Transverse colon (tissue), 4 donors: ENCODE results near the gene DNAJB4. TPM values are rescaled to one million over a fixed set of nuclear protein-coding genes. Genes with fewer than 3 reads are reported as not detected.
"Not testable (repeated sequence)": the region's sequence is repeated elsewhere in the genome, so short reads cannot be mapped to it uniquely, and the experiment has no call there.

ENCODE experiments used
- DNase-seq: peaks from one replicate; pipeline ENCODE4 v3.0.0-alpha.2; 2019
- H3K27ac ChIP-seq, 4 donors: fragments of 200-600 bp; sonication (generic); 2 replicates each; pipeline ENCODE4 v1.5.1; 2016 to 2018; ENCODE audit warnings: inconsistent platforms in 4 of 4
- H3K27me3 ChIP-seq: fragments of 200-600 bp; sonication (generic); 2 replicates; pipeline ENCODE4 v1.5.1; 2017; ENCODE audit warnings: inconsistent platforms
- H3K36me3 ChIP-seq, 4 donors: fragments of 200-600 bp; sonication (generic); 2 replicates each; pipeline ENCODE4 v1.5.1; 2017 to 2019; ENCODE audit warnings: inconsistent platforms in 4 of 4
- H3K4me1 ChIP-seq, 4 donors: fragments of 200-600 bp; sonication (generic); 2 replicates each; pipeline ENCODE4 v1.5.1; 2017 to 2020; ENCODE audit warnings: inconsistent platforms in 4 of 4
- H3K4me3 ChIP-seq, 4 donors: fragments of 200-600 bp; sonication (generic); 1 replicate in 1 of 4; 2 replicates in 3 of 4; pipeline versions ENCODE4 v1.5.1 to v1.6.1; 2017 to 2019; ENCODE audit warnings: inconsistent platforms in 4 of 4
- H3K9me3 ChIP-seq, 2 donors: fragments of 200-600 bp; sonication (generic); 2 replicates each; pipeline ENCODE4 v1.5.1; 2017 to 2019; ENCODE audit warnings: inconsistent platforms in 2 of 2
- EP300 ChIP-seq: sonication (generic); formaldehyde crosslinking; IDR thresholded peaks from one replicate; pipeline ENCODE4 v1.6.1; 2017; ENCODE audit warnings: antibody characterized with exemption, low read depth
- POLR2A ChIP-seq: fragments of 450-650 bp; IDR thresholded peaks from one replicate; pipeline ENCODE4 v1.6.1; 2016; ENCODE audit warnings: antibody characterized with exemption, mild to moderate bottlenecking, moderate library complexity
- POLR2AphosphoS5 ChIP-seq, 3 donors: sonication (generic); formaldehyde crosslinking; IDR thresholded peaks; one replicate each; pipeline ENCODE4 v1.6.1; 2016; ENCODE audit warnings: antibody characterized with exemption in 3 of 3
- WGBS, 2 donors: methylation state at CpG; one replicate each; pipeline ENCODE4 v1.1.5; 2018; ENCODE audit warnings: low coverage in 1 of 2; 5-methylcytosine and 5-hydroxymethylcytosine counted together
- in situ Hi-C, 4 donors: fragments of 200-750 bp; cut with MboI; loops; one replicate each; pipeline versions ENCODE4 v1.15.0 to v1.15.1; 2017; ENCODE audit warnings: low sequenced_read_pairs in 3 of 4, low pct_ligation_motif_present in 1 of 4, low pct_unique_long_range_greater_than_20kb in 1 of 4
- intact Hi-C: fragments of 100-400 bp; cut with DNase I; formaldehyde crosslinking; loops from one replicate; pipeline ENCODE4 v1.15.1; 2023; ENCODE audit warnings: low total_unique reads
- small RNA-seq, 4 donors: library from RNA; depleted of rRNA; stranded (forward); fragments of <200 nt; gene quantifications; one replicate each; pipeline ENCODE3, GENCODE V24; 2016
- total RNA-seq, 4 donors: library from RNA; depleted of rRNA; stranded (reverse); fragments of >200 nt; gene quantifications; one replicate each; pipeline ENCODE4 v1.1.0, GENCODE V29; 2016
- TF ChIP-seq, protein P1 (sequence below), 5 experiments: fragments of 200-600 bp in 3 of 5; fragments of 450-650 bp in 2 of 5; sonication (generic) in 3 of 5; IDR thresholded peaks; 1 replicate in 2 of 5; 2 replicates in 3 of 5; pipeline ENCODE4 v1.5.1; 2016 to 2017; ENCODE audit warnings: antibody characterized with exemption in 5 of 5, inconsistent platforms in 3 of 5, mild to moderate bottlenecking in 2 of 5, moderate library complexity in 1 of 5

DNAJB4 gene
- total RNA-seq, 4 donors from 2014 or later = 4.0 to 30.2 (median 16.9) TPM

DNA sequence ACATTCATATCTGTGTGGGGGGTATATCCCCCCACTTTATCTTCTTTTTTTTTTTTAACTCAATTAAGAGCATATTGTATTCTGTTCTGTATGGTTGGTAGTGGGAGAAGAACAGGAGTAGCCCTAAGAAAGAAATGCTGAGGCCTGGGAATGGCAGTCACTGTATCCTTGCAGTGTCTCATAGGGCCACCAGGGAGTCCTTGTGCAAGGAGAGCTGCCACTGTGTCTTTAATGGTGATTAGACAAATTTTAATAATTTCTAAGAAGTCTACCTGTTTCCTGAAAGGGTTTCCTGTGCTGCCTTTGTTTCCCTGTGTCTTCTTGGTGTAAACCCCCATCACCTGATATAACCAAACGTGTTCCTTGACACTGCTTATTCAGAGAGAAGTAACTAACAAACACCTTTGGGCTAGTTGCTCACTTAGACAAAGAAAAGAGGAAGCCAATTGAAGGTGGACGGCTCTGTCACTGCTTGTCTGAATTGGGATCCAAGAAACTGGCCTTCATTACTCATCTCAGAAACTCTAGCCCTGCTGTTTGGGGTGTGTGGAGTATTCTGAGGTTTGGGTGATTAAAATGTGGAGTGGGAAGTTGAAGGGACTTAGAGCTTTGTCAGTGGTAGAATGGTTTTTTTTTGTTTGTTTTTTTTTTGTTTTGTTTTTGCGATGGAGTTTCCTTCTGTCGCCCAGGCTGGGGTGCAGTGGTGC lies 56.3 kb downstream of the DNAJB4 start:
- 77 to 95% methylated on average over 3 to 4 of the region's 4 CpGs for WGBS, 2 donors
- TF ChIP-seq POLR2AphosphoS5 (IDR thresholded peaks at IDR 0.05) = no peak
- TF ChIP-seq, protein P1, sequence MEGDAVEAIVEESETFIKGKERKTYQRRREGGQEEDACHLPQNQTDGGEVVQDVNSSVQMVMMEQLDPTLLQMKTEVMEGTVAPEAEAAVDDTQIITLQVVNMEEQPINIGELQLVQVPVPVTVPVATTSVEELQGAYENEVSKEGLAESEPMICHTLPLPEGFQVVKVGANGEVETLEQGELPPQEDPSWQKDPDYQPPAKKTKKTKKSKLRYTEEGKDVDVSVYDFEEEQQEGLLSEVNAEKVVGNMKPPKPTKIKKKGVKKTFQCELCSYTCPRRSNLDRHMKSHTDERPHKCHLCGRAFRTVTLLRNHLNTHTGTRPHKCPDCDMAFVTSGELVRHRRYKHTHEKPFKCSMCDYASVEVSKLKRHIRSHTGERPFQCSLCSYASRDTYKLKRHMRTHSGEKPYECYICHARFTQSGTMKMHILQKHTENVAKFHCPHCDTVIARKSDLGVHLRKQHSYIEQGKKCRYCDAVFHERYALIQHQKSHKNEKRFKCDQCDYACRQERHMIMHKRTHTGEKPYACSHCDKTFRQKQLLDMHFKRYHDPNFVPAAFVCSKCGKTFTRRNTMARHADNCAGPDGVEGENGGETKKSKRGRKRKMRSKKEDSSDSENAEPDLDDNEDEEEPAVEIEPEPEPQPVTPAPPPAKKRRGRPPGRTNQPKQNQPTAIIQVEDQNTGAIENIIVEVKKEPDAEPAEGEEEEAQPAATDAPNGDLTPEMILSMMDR (IDR thresholded peaks at IDR 0.05) = no peak
- no peak for TF ChIP-seq EP300
- TF ChIP-seq POLR2A = no peak
- Histone ChIP-seq H3K4me3 (no peak overlapping the region), H3K27me3 (no peaks in the 10 kb centered on the region), H3K9me3 (no peaks in the 10 kb centered on the region), H3K36me3 (no peaks in the 10 kb centered on the region), H3K27ac (no peak overlapping the region), H3K4me1 (peaks cover 0 to 12% (median 0%) of the 10 kb centered on the region in 4 donors)
- DNase-seq = no peak
- in situ Hi-C loops = no loop called here
- intact Hi-C loops = no loop called here

DNA sequence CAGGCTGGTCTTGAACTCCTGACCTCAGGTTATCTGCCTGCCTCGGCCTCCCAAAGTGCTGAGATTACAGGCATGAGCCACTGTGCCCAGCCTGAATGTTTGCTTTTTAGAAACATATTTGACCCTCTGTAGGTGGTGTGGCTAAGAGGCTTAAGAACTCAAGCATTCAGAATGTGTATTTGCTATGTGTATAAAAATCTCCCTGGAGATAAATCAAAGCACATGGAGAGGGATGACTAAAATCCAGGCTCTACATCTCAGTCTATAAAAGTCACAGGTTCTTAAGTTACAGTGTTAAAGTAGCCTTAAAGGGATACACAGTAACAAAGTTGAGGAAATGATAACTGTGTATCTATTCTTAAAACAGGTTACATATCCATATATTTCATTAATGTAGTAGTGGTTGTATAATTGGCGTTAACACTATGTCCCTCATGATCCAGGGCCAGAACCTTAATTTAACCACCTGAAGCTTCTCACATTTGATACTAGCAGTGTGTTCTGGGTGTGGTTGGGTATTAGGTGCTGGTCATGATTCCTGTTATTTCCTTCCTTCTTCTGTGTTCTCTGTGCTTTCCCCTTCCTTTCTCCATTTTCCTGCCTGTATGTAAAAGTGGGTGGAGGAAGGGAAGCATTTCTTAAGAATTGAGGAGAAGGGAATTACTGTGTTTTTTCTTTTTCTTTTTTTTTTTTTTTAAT lies 57.2 kb downstream of the DNAJB4 start:
- Histone ChIP-seq H3K9me3 (no peaks in the 10 kb centered on the region), H3K27ac (no peak overlapping the region), H3K4me1 (peaks cover 0 to 8% (median 0%) of the 10 kb centered on the region in 4 donors), H3K4me3 (no peak overlapping the region), H3K27me3 (no peaks in the 10 kb centered on the region), H3K36me3 (no peaks in the 10 kb centered on the region)
- no peak for DNase-seq
- in situ Hi-C loops = no loop called here
- TF ChIP-seq POLR2AphosphoS5 (IDR thresholded peaks at IDR 0.05) (no peak), EP300 (no peak), POLR2A (no peak)
- TF ChIP-seq, protein P1 (IDR thresholded peaks at IDR 0.05) = no peak
- intact Hi-C loops = no loop called here
- 60 to 62% methylated on average over 2 of the region's 2 CpGs for WGBS, 2 donors

DNA sequence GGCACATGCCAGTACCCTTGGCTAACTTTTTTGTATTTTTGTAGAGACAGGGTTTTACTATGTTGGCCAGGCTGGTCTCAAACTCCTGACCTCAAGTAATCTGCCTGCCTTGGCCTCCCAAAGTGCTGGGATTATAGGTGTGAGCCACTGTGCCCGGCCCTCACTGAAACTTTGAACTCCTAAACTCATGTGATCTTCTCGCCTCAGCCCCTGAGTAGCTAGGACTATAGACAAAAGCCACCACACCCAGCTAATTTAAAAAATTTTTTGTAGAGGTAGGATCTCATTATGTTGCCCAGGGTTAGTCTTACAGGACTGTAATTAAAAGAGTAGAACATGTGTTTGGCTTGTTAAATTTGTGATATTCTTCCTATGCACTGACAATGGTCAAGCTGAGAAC lies 60.1 kb downstream of the DNAJB4 start:
- peaks cover 0 to 16% (median 4%) of the 10 kb centered on the region in 4 donors for H3K4me1 ChIP-seq
- H3K36me3 ChIP-seq, H3K9me3 ChIP-seq, DNase-seq, H3K4me3 ChIP-seq, H3K27me3 ChIP-seq, in situ Hi-C loops, intact Hi-C loops, H3K27ac ChIP-seq: not testable (repeated sequence)
- WGBS, 2 donors = 60% methylated on average over 2 of the region's 2 CpGs; no CpG with 5 or more reads in 1 of the 2 donors

Small RNA genes within 50 kb of the gene (small RNA-seq; reads per million reads assigned to genes)
- 0 reads per million in 4 donors for gene AC103591.3

Other genes with a start within 250 kb of the DNAJB4 start
- gene USP33, start 245.1 kb upstream of the DNAJB4 start, total RNA-seq = 10 to 100 TPM; 50.9 to 90.5 (median 69.4) TPM
- 10 to 100 TPM in 3 of 4 donors, 1 to 10 TPM in 1; 8.2 to 19.1 (median 18.0) TPM for gene MIGA1, start 225.3 kb upstream of the DNAJB4 start, total RNA-seq
- 10 to 100 TPM in 3 of 4 donors, 1 to 10 TPM in 1; 9.7 to 32.2 (median 17.0) TPM for gene NEXN, start 116.3 kb upstream of the DNAJB4 start, total RNA-seq
- 100 to 1,000 TPM in 2 of 4 donors, 10 to 100 TPM in 2; 81.8 to 176 (median 101) TPM for gene FUBP1, start 25.9 kb upstream of the DNAJB4 start, total RNA-seq
- 10 to 100 TPM; 14.2 to 40.1 (median 24.1) TPM for gene GIPC2, start 41.0 kb downstream of the DNAJB4 start, total RNA-seq